ES-I3 (cell line): ENCODE measurements around the gene DEPDC5.
A peak's percentile ranks its signal among the peaks of the same experiment; 100 is the strongest.

Experiments
- H3K36me3 ChIP-seq: 2 replicates; pipeline ENCODE4 v1.6.1; 2013; ENCODE audit warnings: mild to moderate bottlenecking, low read length, control low read depth, moderate library complexity; ENCODE audit not compliant: insufficient read depth
- H3K4me1 ChIP-seq: 2 replicates; pipeline ENCODE4 v1.6.1; 2013; ENCODE audit warnings: mild to moderate bottlenecking, control low read depth, low read length; ENCODE audit not compliant: insufficient read depth
- H3K9ac ChIP-seq: 2 replicates; pipeline ENCODE4 v1.6.1; 2013; ENCODE audit warnings: low read depth, mild to moderate bottlenecking, low read length, moderate library complexity
- H3K9me3 ChIP-seq: 2 replicates; pipeline ENCODE4 v1.6.1; 2013; ENCODE audit warnings: mild to moderate bottlenecking, low read length, moderate library complexity; ENCODE audit not compliant: control insufficient read depth, insufficient read depth

The DEPDC5 gene

GRCh38 chr22:31933816-31934482, 180.1 kb downstream of the DEPDC5 start:
- H3K36me3 ChIP-seq, result no peaks in the 10 kb centered on the region
- H3K4me1 ChIP-seq, result peaks cover 13% of the 10 kb centered on the region
- H3K9ac ChIP-seq, result no peak overlapping the region
- H3K9me3 ChIP-seq, result no peaks in the 10 kb centered on the region

GRCh38 chr22:31935961-31936635, 182.3 kb downstream of the DEPDC5 start:
- Histone ChIP-seq H3K9ac (no peak overlapping the region), H3K9me3 (no peaks in the 10 kb centered on the region), H3K36me3 (no peaks in the 10 kb centered on the region), H3K4me1 (peaks cover 13% of the 10 kb centered on the region)

DNA sequence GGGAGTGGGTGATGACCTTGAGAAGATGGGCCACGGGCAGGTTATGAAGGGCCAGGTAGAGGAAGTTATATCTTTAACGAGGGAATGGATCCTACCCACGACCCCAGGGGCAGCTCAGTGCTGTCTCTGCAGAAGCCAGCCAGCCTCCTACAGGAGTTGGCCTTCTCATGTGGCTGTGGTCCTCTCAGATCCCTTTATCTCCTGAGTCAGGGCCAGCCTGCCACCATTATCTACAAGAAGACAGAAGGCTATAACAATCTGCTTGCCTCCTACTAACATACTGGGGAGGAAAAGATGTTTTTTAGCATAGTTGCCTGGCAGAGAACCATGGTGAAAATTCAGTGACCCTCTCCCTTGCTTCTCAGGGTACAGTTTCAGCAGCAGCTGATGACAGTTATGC, 183.5 kb downstream of the DEPDC5 start:
- Histone ChIP-seq H3K36me3 (no peaks in the 10 kb centered on the region), H3K4me1 (peaks cover 13% of the 10 kb centered on the region), H3K9me3 (no peaks in the 10 kb centered on the region), H3K9ac (no peak overlapping the region)

DNA sequence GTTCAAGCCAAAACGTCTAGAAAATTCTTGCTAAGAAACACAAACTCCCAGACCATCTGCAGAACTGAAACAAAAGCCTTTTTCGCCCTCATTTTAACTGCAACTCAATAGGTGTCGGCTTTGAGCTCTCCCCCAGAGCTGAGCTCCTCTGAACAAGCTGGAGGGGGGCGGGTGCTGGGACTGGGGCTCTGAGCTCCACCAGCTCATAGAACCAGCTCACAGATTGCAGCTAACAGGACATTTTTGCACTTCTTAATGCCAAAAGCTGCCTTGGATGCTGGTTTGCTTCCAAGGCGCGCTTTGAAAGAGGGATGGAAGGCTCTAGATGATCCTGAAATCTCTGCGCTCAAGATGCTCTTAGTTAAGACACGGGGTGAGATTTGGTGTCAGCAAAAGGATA, 184.5 kb downstream of the DEPDC5 start:
- peaks cover 13% of the 10 kb centered on the region for H3K4me1 ChIP-seq
- no peaks in the 10 kb centered on the region for H3K36me3 ChIP-seq
- no peaks in the 10 kb centered on the region for H3K9me3 ChIP-seq
- no peak overlapping the region for H3K9ac ChIP-seq

GRCh38 chr22:31940506-31940905, 186.7 kb downstream of the DEPDC5 start:
- peaks cover 13% of the 10 kb centered on the region for H3K4me1 ChIP-seq
- H3K9ac ChIP-seq, result no peak overlapping the region
- H3K9me3 ChIP-seq, result no peaks in the 10 kb centered on the region
- H3K36me3 ChIP-seq, result peaks cover 2% of the 10 kb centered on the region; the same call in 1 of the 2 replicates

DNA sequence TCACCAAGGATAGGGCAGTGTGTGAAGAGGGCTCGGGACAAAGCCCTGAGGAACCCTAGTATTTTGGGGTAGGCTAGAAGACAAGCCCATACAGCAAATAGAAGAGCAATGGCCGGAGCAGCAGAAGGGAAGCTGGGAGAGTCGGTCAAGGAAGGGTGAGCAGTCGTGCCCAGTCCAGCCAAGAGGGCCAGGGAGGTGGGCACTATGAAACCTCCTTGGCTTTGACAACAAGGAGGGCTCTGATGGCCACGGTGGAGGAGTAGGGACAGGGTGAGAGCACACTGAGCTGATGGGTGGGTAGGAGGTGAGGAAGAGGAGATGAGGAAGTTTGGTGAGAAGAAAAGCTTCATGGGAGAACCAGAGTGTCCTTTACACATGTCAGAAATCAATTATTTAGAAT, 188.3 kb downstream of the DEPDC5 start:
- H3K9me3 ChIP-seq, result no peaks in the 10 kb centered on the region
- 0 out of 2 replicates have a peak, but pooled peaks cover 12% of the 10 kb centered on the region for H3K4me1 ChIP-seq
- H3K36me3 ChIP-seq, result peaks cover 3% of the 10 kb centered on the region; the same call in 1 of the 2 replicates
- H3K9ac ChIP-seq, result no peak overlapping the region

GRCh38 chr22:31943206-31943977, 189.6 kb downstream of the DEPDC5 start:
- Histone ChIP-seq H3K9ac (peak overlapping the region; percentile 77), H3K36me3 (peaks cover 3% of the 10 kb centered on the region; the same call in 1 of the 2 replicates), H3K9me3 (no peaks in the 10 kb centered on the region), H3K4me1 (peaks cover 12% of the 10 kb centered on the region; the same call in 1 of the 2 replicates)

- Histone ChIP-seq H3K9me3 (no peaks in the 10 kb centered on the region), H3K9ac (peak within 1 kb of the TSS; percentile 86), H3K4me1 (peaks cover 12% of the 10 kb centered on the region; the same call in 1 of the 2 replicates), H3K36me3 (peaks cover 8% of the 10 kb centered on the region)
Measured at GRCh38 chr22:31943978-31944699, 190.3 kb downstream of the DEPDC5 start, which contains the start of gene YWHAH. Gene YWHAH, plus strand, starts transcription at chr22:31944535. Its CDS starts 199 bp downstream, at chr22:31944734.

DNA sequence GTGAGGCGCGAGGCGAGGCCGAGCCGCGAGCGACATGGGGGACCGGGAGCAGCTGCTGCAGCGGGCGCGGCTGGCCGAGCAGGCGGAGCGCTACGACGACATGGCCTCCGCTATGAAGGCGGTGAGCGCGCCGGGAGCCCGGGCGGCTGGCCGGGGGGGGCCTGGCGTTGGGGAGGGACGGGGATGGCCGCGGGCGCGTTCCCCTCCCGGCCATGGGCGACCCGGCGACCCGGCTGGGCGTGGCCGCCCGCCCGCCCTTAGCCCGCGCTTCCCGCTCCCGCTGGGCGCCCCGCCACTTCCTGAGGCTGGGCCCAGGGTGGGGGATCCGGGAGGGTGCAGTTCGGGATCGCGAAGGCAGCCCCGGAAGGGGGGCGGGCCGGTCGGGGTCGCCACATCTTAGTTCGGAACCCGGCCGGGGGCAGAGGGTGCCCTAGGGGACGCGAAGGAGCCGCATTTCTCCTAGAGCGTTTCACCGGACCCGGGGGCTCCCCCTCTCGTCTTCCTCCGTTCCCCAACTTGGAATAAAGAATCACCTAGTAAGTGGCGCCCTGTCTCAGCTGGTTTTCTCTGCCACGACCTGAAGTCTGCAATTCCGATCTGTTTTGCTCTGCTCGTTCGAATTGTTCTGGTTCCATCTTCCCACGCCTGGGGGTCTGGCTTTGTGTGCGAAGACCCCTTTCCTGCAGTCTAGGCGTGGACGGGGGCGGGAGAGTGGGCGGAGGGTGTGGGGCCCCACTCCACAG, 191.1 kb downstream of the DEPDC5 start:
- peaks cover 12% of the 10 kb centered on the region for H3K36me3 ChIP-seq
- H3K9me3 ChIP-seq, result no peaks in the 10 kb centered on the region
- peaks cover 12% of the 10 kb centered on the region; the same call in 1 of the 2 replicates for H3K4me1 ChIP-seq
- H3K9ac ChIP-seq, result peak overlapping the region; percentile 86

DNA sequence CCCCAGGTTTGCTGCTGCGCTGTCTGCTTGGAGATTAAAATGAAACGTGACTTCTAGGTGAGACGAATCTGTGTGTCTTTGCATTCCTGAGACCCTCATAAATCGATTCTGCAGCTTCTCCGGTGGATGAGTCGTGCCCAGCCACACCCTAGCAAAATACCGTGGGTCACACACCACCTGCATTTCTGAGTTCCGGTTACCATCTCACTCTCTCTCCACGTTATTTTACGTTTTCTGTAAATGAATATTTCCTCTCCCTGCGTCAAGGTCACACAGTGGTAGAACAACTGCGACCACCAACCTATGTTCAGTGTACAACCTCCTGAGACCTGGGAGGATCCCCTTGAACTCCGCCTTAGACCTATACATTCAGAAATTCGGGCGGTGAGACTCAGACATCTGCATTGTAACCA, 191.6 kb downstream of the DEPDC5 start:
- Histone ChIP-seq H3K9ac (peak overlapping the region; percentile 86), H3K4me1 (peaks cover 14% of the 10 kb centered on the region), H3K9me3 (no peaks in the 10 kb centered on the region), H3K36me3 (peaks cover 17% of the 10 kb centered on the region)

- Histone ChIP-seq H3K9me3 (no peaks in the 10 kb centered on the region), H3K9ac (peak overlapping the region; percentile 86), H3K36me3 (peaks cover 19% of the 10 kb centered on the region), H3K4me1 (peaks cover 18% of the 10 kb centered on the region)
Measured at GRCh38 chr22:31945971-31946680, 192.3 kb downstream of the DEPDC5 start.

DNA sequence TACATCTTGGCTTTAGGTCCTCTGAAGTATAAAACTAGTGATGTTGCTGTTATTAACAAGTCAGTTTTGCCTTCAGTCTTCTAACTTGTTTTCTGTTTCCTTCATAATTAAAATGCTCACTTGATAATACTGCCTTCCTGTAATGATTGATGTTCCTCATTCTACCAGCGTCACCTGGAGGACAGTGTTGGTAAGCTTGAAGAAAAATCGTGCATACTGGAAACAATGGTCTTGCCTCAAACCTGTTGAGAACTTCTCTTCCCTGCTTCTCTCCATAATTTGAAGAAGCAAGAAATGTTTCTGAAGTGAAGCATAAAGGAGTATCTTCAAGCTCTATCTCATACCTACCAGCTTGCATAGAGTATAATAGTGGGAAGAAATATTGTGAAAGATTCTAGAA, 193.5 kb downstream of the DEPDC5 start:
- Histone ChIP-seq H3K36me3 (peaks cover 22% of the 10 kb centered on the region), H3K4me1 (peaks cover 22% of the 10 kb centered on the region), H3K9me3 (no peaks in the 10 kb centered on the region), H3K9ac (no peak overlapping the region)

- H3K36me3 ChIP-seq, result peaks cover 23% of the 10 kb centered on the region
- H3K9ac ChIP-seq, result no peak overlapping the region
- no peaks in the 10 kb centered on the region for H3K9me3 ChIP-seq
- peaks cover 29% of the 10 kb centered on the region for H3K4me1 ChIP-seq
Measured at GRCh38 chr22:31948002-31948401, 194.2 kb downstream of the DEPDC5 start.
